K562 (cell line): ENCODE results near the gene NACA. TPM values are rescaled to one million over a fixed set of nuclear protein-coding genes. Genes with fewer than 3 reads are reported as not detected.

Experiments
- ATAC-seq: fragments of 200-7000 bp; cut with Tn5 transposase; 3 replicates; pipeline ENCODE4 v1.9.1; 2020; ENCODE audit warnings: moderate library complexity
- BruUV-seq: library from RNA; stranded (reverse); fragments of 400-500 nt; replicated peaks from 2 replicates; lab custom pipeline; 2021; lab: Mats Ljungman, UMichigan
- CTCF ChIA-PET: fragments of 300-600 bp; formaldehyde crosslinking; extraction: SDS; loops from one replicate; lab custom pipeline; 2021; ENCODE audit warnings: low intra/inter-chr PET ratio; lab: Yijun Ruan, JAX
- POLR2A ChIA-PET: fragments of 300-600, 350-650 bp; sonication (Branson Sonifier 250); formaldehyde crosslinking; extraction: SDS; loops from one replicate; lab custom pipeline; 2021; ENCODE audit warnings: antibody characterized with exemption, inconsistent platforms; lab: Yijun Ruan, JAX
- DNase-seq, 4 experiments: peaks; one replicate each; pipeline versions ENCODE4 v3.0.0 to v3.0.0-alpha.2; 2011 to 2018; ENCODE audit warnings: low spot score in 3 of 4, mixed read lengths in 3 of 4; ENCODE audit errors: extremely low read depth in 1 of 4
- FAIRE-seq: peaks from 2 replicates; lab custom pipeline; 2011; peaks lifted over from hg19 to GRCh38; lab: Jason Lieb, UNC
- H2AFZ ChIP-seq: 2 replicates; pipeline ENCODE4 v1.6.0; 2011; ENCODE audit warnings: low read depth, low read length, control low read depth, inconsistent platforms
- H3K27ac ChIP-seq: fragments of 200-600 bp; 3 replicates; pipeline ENCODE4 v1.8.0; 2011; ENCODE audit warnings: low read depth, mild to moderate bottlenecking, control low read depth, inconsistent platforms, low read length, moderate library complexity, mixed read lengths; ENCODE audit errors: extremely low read depth
- H3K27me3 ChIP-seq, 2 experiments: fragments of 300-600 bp in 1 of 2; 2 replicates in 1 of 2; 3 replicates in 1 of 2; pipeline versions ENCODE4 v1.6.0 to v1.8.0; 2011; ENCODE audit warnings: inconsistent platforms in 2 of 2, low read length in 2 of 2, mild to moderate bottlenecking in 1 of 2, mixed read lengths in 1 of 2, moderate library complexity in 1 of 2; ENCODE audit not compliant: control insufficient read depth in 2 of 2, insufficient read depth in 2 of 2
- H3K36me3 ChIP-seq: fragments of 300-600 bp; 3 replicates; pipeline ENCODE4 v1.8.0; 2011; ENCODE audit warnings: mild to moderate bottlenecking, low read length, inconsistent platforms; ENCODE audit not compliant: control insufficient read depth, insufficient read depth
- H3K4me1 ChIP-seq, 2 experiments: fragments of 200-600 bp in 1 of 2; replicated peaks in 1 of 2; 2 replicates in 1 of 2; 3 replicates in 1 of 2; pipeline versions ENCODE4 v1.5.1 to v1.8.0; 2011; ENCODE audit warnings: inconsistent platforms in 2 of 2, low read length in 2 of 2, mild to moderate bottlenecking in 1 of 2, mixed read lengths in 1 of 2, moderate library complexity in 1 of 2; ENCODE audit not compliant: control insufficient read depth in 2 of 2, insufficient read depth in 2 of 2
- H3K4me2 ChIP-seq: 2 replicates; pipeline ENCODE4 v1.6.1; 2011; ENCODE audit warnings: low read length, control low read depth, inconsistent platforms, mixed read lengths; ENCODE audit not compliant: insufficient read depth
- H3K4me3 ChIP-seq: fragments of 200-600 bp; sonication (generic), shearing (Covaris generic); 2 replicates; pipeline ENCODE4 v1.5.1; 2016; ENCODE audit warnings: control low read depth, inconsistent platforms
- H3K79me2 ChIP-seq: fragments of 200-600 bp; 3 replicates; pipeline ENCODE4 v1.8.0; 2011; ENCODE audit warnings: low read length, inconsistent platforms; ENCODE audit not compliant: control insufficient read depth, insufficient read depth
- H3K9ac ChIP-seq, 2 experiments: 2 replicates each; pipeline versions ENCODE4 v1.6.0 to v1.6.1; 2011; ENCODE audit warnings: low read depth in 2 of 2, low read length in 2 of 2, control low read depth in 1 of 2, inconsistent platforms in 1 of 2, mild to moderate bottlenecking in 1 of 2, mixed read lengths in 1 of 2; ENCODE audit not compliant: insufficient read depth in 1 of 2
- H3K9me1 ChIP-seq: one replicate; pipeline ENCODE4 v1.6.0; 2011; ENCODE audit warnings: inconsistent platforms, mild to moderate bottlenecking, low read length, moderate library complexity; ENCODE audit not compliant: control insufficient read depth, insufficient read depth
- H3K9me3 ChIP-seq: replicated peaks from 2 replicates; pipeline ENCODE4 v1.5.1; 2011; ENCODE audit warnings: low read depth, low read length, inconsistent platforms; ENCODE audit not compliant: control insufficient read depth, insufficient read depth
- H4K20me1 ChIP-seq: replicated peaks from 2 replicates; pipeline ENCODE4 v1.6.1; 2011; ENCODE audit warnings: low read length, inconsistent platforms, mixed read lengths; ENCODE audit not compliant: control insufficient read depth, insufficient read depth
- ATF7 ChIP-seq: fragments of 450-650 bp; IDR thresholded peaks from 2 replicates; pipeline ENCODE4 v1.7.1; 2014; ENCODE audit warnings: mild to moderate bottlenecking, moderate library complexity
- BRF1 ChIP-seq: IDR thresholded peaks from 3 replicates; pipeline ENCODE4 v1.6.1; 2011; ENCODE audit warnings: borderline replicate concordance, mild to moderate bottlenecking; ENCODE audit not compliant: insufficient read length; ENCODE audit errors: extremely low read depth
- HES1 ChIP-seq: fragments of 450-650 bp; IDR thresholded peaks from 2 replicates; pipeline ENCODE4 v1.6.1; 2016; ENCODE audit warnings: low read depth, mild to moderate bottlenecking, moderate library complexity
- HMBOX1 ChIP-seq: sonication (generic); IDR thresholded peaks from 2 replicates; pipeline ENCODE4 v1.6.1; 2016
- KLF1 ChIP-seq: fragments of 450-650 bp; IDR thresholded peaks from 2 replicates; pipeline ENCODE4 v1.6.1; 2016; ENCODE audit warnings: missing genetic modification characterization, missing compliant biosample characterization
- NFE2 ChIP-seq: IDR thresholded peaks from 2 replicates; pipeline ENCODE4 v1.6.1; 2014; ENCODE audit warnings: antibody characterized with exemption, low read depth
- SMARCE1 ChIP-seq: fragments of 450-650 bp; IDR thresholded peaks from 2 replicates; pipeline ENCODE4 v1.7.1; 2016; ENCODE audit warnings: mild to moderate bottlenecking
- WGBS: fragments of 100-300 bp; shearing (Covaris generic); methylation state at CpG from one replicate; pipeline ENCODE4 v1.1.6; 2016; ENCODE audit warnings: low coverage, mixed read lengths; ENCODE audit not compliant: insufficient coverage; ENCODE audit errors: missing lambda C conversion rate; 5-methylcytosine and 5-hydroxymethylcytosine counted together
- in situ Hi-C: fragments of 300-500 bp; cut with MboI; formaldehyde crosslinking; loops from 4 replicates; pipeline ENCODE4 v1.15.0; 2018; ENCODE audit warnings: inconsistent platforms, mixed read lengths
- intact Hi-C: fragments of 100-400 bp; cut with micrococcal nuclease; formaldehyde crosslinking; loops from 2 replicates; pipeline ENCODE4 v1.14.2; 2022
- polyA plus RNA-seq, 8 experiments: library from polyadenylated mRNA; depleted of rRNA in 4 of 8; stranded (reverse) in 5 of 8; unstranded in 3 of 8; fragments of >200 nt; fragmentation: Nextera tagmentation in 2 of 8; fragmentation: Illumina TruSeq in 1 of 8; extraction: Ambion mirVana in 2 of 8; extraction: Trizol in 1 of 8; gene quantifications; 2 replicates each; pipeline versions ENCODE4 v1.2.1 to v1.2.3, GENCODE V29; 2011 to 2014; ENCODE audit warnings: inconsistent platforms in 1 of 8, missing spikeins in 1 of 8
- total RNA-seq, 7 experiments: library from RNA; depleted of rRNA in 6 of 7; stranded (reverse); fragments of >200 nt in 6 of 7; fragmentation: Illumina TruSeq in 2 of 7; extraction: Trizol in 2 of 7; gene quantifications; 2 replicates each; pipeline versions ENCODE4 v1.2.1 to v1.2.3, GENCODE V29; 2011 to 2021; ENCODE audit warnings: low replicate concordance in 1 of 7
- TF ChIP-seq, protein P1 (sequence below): sonication (generic); formaldehyde crosslinking; IDR thresholded peaks from 2 replicates; pipeline ENCODE4 v1.8.1; 2023; ENCODE audit warnings: missing genetic modification reagents, mild to moderate bottlenecking, borderline replicate concordance
- TF ChIP-seq, protein P2 (sequence below): fragments of 250-450 bp; sonication (Bioruptor Pico); IDR thresholded peaks from 2 replicates; pipeline ENCODE4 v1.4.0; 2020

The NACA gene
- total and polyA plus RNA-seq, 9 of the 15 experiments (the other 6 are each of a cell fraction or from before 2014, with no cell fraction given): 1,030 to 2,416 (median 1,645) TPM

DNA sequence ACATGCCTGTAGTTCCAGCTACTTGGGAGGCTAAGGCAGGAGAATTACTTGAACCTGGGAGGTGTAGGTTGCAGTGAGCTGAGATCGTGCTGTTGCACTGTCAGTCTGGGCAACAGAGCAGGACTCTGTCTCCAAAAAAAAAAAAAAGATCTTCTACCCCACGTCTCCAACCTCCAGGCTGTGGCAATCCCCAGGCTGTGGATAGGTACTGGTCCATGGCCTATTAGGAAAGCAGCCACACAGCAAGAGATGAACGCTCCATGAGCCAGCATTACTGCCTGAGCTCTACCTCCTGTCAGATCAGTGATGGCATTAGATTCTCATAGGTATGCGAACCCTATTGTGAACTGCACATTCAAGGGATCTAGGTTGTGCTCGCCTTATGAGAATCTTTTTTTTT is 30.9 kb downstream of the NACA start (continued):
- TF ChIP-seq, protein P1, sequence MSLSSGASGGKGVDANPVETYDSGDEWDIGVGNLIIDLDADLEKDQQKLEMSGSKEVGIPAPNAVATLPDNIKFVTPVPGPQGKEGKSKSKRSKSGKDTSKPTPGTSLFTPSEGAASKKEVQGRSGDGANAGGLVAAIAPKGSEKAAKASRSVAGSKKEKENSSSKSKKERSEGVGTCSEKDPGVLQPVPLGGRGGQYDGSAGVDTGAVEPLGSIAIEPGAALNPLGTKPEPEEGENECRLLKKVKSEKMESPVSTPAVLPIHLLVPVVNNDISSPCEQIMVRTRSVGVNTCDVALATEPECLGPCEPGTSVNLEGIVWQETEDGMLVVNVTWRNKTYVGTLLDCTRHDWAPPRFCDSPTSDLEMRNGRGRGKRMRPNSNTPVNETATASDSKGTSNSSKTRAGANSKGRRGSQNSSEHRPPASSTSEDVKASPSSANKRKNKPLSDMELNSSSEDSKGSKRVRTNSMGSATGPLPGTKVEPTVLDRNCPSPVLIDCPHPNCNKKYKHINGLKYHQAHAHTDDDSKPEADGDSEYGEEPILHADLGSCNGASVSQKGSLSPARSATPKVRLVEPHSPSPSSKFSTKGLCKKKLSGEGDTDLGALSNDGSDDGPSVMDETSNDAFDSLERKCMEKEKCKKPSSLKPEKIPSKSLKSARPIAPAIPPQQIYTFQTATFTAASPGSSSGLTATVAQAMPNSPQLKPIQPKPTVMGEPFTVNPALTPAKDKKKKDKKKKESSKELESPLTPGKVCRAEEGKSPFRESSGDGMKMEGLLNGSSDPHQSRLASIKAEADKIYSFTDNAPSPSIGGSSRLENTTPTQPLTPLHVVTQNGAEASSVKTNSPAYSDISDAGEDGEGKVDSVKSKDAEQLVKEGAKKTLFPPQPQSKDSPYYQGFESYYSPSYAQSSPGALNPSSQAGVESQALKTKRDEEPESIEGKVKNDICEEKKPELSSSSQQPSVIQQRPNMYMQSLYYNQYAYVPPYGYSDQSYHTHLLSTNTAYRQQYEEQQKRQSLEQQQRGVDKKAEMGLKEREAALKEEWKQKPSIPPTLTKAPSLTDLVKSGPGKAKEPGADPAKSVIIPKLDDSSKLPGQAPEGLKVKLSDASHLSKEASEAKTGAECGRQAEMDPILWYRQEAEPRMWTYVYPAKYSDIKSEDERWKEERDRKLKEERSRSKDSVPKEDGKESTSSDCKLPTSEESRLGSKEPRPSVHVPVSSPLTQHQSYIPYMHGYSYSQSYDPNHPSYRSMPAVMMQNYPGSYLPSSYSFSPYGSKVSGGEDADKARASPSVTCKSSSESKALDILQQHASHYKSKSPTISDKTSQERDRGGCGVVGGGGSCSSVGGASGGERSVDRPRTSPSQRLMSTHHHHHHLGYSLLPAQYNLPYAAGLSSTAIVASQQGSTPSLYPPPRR (CRISPR knock-in tag): no peak

DNA sequence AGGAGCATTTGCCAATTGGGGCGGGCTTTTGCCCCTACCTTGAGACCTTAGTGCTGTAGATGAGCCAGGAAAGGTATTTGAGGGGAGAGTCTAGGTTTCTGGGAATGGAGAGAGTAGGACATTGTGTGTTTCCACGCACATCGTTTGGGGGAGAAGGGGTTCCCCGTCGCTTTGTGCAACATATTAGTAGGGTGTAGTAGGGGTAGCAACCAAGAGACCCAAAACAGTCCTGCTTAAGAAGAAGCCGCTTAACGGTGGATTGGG is 36.3 kb downstream of the NACA start:
- in situ Hi-C loops: no loop called here
- TF ChIP-seq KLF1: no peak
- TF ChIP-seq NFE2: no peak
- no peak for TF ChIP-seq BRF1
- TF ChIP-seq SMARCE1: no peak
- no peak for TF ChIP-seq HMBOX1
- no peak for TF ChIP-seq ATF7
- TF ChIP-seq, protein P2, sequence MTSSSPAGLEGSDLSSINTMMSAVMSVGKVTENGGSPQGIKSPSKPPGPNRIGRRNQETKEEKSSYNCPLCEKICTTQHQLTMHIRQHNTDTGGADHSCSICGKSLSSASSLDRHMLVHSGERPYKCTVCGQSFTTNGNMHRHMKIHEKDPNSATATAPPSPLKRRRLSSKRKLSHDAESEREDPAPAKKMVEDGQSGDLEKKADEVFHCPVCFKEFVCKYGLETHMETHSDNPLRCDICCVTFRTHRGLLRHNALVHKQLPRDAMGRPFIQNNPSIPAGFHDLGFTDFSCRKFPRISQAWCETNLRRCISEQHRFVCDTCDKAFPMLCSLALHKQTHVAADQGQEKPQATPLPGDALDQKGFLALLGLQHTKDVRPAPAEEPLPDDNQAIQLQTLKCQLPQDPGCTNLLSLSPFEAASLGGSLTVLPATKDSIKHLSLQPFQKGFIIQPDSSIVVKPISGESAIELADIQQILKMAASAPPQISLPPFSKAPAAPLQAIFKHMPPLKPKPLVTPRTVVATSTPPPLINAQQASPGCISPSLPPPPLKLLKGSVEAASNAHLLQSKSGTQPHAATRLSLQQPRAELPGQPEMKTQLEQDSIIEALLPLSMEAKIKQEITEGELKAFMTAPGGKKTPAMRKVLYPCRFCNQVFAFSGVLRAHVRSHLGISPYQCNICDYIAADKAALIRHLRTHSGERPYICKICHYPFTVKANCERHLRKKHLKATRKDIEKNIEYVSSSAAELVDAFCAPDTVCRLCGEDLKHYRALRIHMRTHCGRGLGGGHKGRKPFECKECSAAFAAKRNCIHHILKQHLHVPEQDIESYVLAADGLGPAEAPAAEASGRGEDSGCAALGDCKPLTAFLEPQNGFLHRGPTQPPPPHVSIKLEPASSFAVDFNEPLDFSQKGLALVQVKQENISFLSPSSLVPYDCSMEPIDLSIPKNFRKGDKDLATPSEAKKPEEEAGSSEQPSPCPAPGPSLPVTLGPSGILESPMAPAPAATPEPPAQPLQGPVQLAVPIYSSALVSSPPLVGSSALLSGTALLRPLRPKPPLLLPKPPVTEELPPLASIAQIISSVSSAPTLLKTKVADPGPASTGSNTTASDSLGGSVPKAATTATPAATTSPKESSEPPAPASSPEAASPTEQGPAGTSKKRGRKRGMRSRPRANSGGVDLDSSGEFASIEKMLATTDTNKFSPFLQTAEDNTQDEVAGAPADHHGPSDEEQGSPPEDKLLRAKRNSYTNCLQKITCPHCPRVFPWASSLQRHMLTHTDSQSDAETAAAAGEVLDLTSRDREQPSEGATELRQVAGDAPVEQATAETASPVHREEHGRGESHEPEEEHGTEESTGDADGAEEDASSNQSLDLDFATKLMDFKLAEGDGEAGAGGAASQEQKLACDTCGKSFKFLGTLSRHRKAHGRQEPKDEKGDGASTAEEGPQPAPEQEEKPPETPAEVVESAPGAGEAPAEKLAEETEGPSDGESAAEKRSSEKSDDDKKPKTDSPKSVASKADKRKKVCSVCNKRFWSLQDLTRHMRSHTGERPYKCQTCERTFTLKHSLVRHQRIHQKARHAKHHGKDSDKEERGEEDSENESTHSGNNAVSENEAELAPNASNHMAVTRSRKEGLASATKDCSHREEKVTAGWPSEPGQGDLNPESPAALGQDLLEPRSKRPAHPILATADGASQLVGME: no peak
- TF ChIP-seq HES1: no peak

More for the DNA sequence above, 36.3 kb downstream of the NACA start:
- no peak for ATAC-seq
- H3K9me3 ChIP-seq: no peaks in the 10 kb centered on the region
- no peaks in the 10 kb centered on the region for H3K27me3 ChIP-seq
- H4K20me1 ChIP-seq: peaks cover 11% of the 10 kb centered on the region
- BruUV-seq: TSS peak; percentile 98
- intact Hi-C loops: loop anchor here (1.0 to 2.0 kb wide), 4 partner anchors 11 to 64 kb away; partner anchors contain the start of genes NACA and PRIM1
- peaks cover 0 to 23% of the 10 kb centered on the region in 2 experiments; a peak in 4 of 5 replicates for H3K4me1 ChIP-seq
- CTCF ChIA-PET: no interaction called here
- H3K4me3 ChIP-seq: peak overlapping the region; percentile 49
- POLR2A ChIA-PET: interaction anchor here (0.6 to 4.4 kb wide), 18 partner anchors 10 to 439 kb away, joined by 3 to 25 read pairs (median 6); partner anchors contain the start of genes ATP5F1B, LRP1, NACA and PRIM1
- no peaks in the 10 kb centered on the region for H3K9me1 ChIP-seq
- H3K27ac ChIP-seq: peak overlapping the region; percentile 99
- no peak for FAIRE-seq
- 2% methylated on average over 7 of the region's 7 CpGs for WGBS
- peak overlapping the region; percentile 95 to 99 for H3K9ac ChIP-seq
- peaks cover 30% of the 10 kb centered on the region for H3K36me3 ChIP-seq
- DNase-seq: peak in 1 of 4 experiments; percentile 54
- H3K4me2 ChIP-seq: peak overlapping the region; percentile 94
- peak overlapping the region; percentile 77 for H2AFZ ChIP-seq
- H3K79me2 ChIP-seq: peaks cover 60% of the 10 kb centered on the region
